Keratinocyte (primary cell): ENCODE results near the gene PSMC4. TPM values are rescaled to one million over a fixed set of nuclear protein-coding genes. Genes with fewer than 3 reads are reported as not detected.

ENCODE experiments used
- DNase-seq: peaks from one replicate; pipeline ENCODE4 v3.0.0-alpha.2; 2011; ENCODE audit warnings: low read depth, missing footprints, low spot score
- FAIRE-seq: peaks from 2 replicates; lab custom pipeline; 2011; peaks lifted over from hg19 to GRCh38; lab: Jason Lieb, UNC
- H2AFZ ChIP-seq: 2 replicates; pipeline ENCODE4 v1.6.0; 2012; ENCODE audit warnings: low read length, control low read depth, inconsistent platforms; ENCODE audit not compliant: control insufficient read depth
- H3K27ac ChIP-seq: 2 replicates; pipeline ENCODE4 v1.5.1; 2011; ENCODE audit warnings: low read length; ENCODE audit not compliant: control insufficient read depth, insufficient read depth
- H3K27me3 ChIP-seq: 3 replicates; pipeline ENCODE4 v1.6.0; 2011; ENCODE audit warnings: low read length; ENCODE audit not compliant: control insufficient read depth, insufficient read depth; ENCODE audit errors: extremely low read depth
- H3K36me3 ChIP-seq, 2 experiments: 2 replicates in 1 of 2; 3 replicates in 1 of 2; pipeline ENCODE4 v1.5.1; 2011; ENCODE audit warnings: low read length in 2 of 2, mild to moderate bottlenecking in 1 of 2; ENCODE audit not compliant: control insufficient read depth in 2 of 2, insufficient read depth in 2 of 2; ENCODE audit errors: extremely low read depth in 1 of 2
- H3K4me1 ChIP-seq: 3 replicates; pipeline ENCODE4 v1.5.1; 2011; ENCODE audit warnings: low read length; ENCODE audit not compliant: control insufficient read depth, insufficient read depth; ENCODE audit errors: extremely low read depth
- H3K4me2 ChIP-seq: 3 replicates; pipeline ENCODE4 v1.6.0; 2011; ENCODE audit warnings: low read depth, low read length; ENCODE audit not compliant: control insufficient read depth, insufficient read depth; ENCODE audit errors: extremely low read depth
- H3K4me3 ChIP-seq, 3 experiments: fragments of 200-600 bp in 1 of 3; sonication (generic) in 1 of 3; 2 replicates in 2 of 3; 3 replicates in 1 of 3; pipeline ENCODE4 v1.5.1; 2011 to 2016; ENCODE audit warnings: low read length in 3 of 3, mild to moderate bottlenecking in 3 of 3, control low read depth in 2 of 3, inconsistent platforms in 1 of 3, low read depth in 1 of 3, mixed read lengths in 1 of 3, mixed run types in 1 of 3, moderate library complexity in 1 of 3; ENCODE audit not compliant: control insufficient read depth in 2 of 3, insufficient read depth in 2 of 3; ENCODE audit errors: extremely low read depth in 1 of 3
- H3K79me2 ChIP-seq: 2 replicates; pipeline ENCODE4 v1.6.0; 2012; ENCODE audit warnings: low read length; ENCODE audit not compliant: control insufficient read depth, insufficient read depth
- H3K9ac ChIP-seq: 3 replicates; pipeline ENCODE4 v1.6.0; 2011; ENCODE audit warnings: low read length; ENCODE audit not compliant: control insufficient read depth, insufficient read depth; ENCODE audit errors: extremely low read depth
- H3K9me1 ChIP-seq: 3 replicates; pipeline ENCODE4 v1.6.0; 2011; ENCODE audit warnings: low read length; ENCODE audit not compliant: control insufficient read depth, insufficient read depth; ENCODE audit errors: extremely low read depth
- H3K9me3 ChIP-seq: 2 replicates; pipeline ENCODE4 v1.5.1; 2012; ENCODE audit warnings: low read depth, low read length; ENCODE audit not compliant: control insufficient read depth
- H4K20me1 ChIP-seq: 3 replicates; pipeline ENCODE4 v1.6.0; 2011; ENCODE audit warnings: low read length; ENCODE audit not compliant: control insufficient read depth, insufficient read depth; ENCODE audit errors: extremely low read depth
- CTCF ChIP-seq, 3 experiments: IDR thresholded peaks in 1 of 3; conservative IDR thresholded peaks in 1 of 3; optimal IDR thresholded peaks in 1 of 3; 2 replicates in 2 of 3; 3 replicates in 1 of 3; pipeline versions ENCODE3 to v1.5.1; 2011; ENCODE audit warnings: low read length in 3 of 3, mild to moderate bottlenecking in 3 of 3, moderate library complexity in 2 of 3, control low read depth in 1 of 3, inconsistent platforms in 1 of 3; ENCODE audit not compliant: insufficient read depth in 2 of 3; ENCODE audit errors: extremely low read depth in 1 of 3
- EZH2 ChIP-seq: IDR thresholded peaks from one replicate; pipeline ENCODE4 v1.6.1; 2012; ENCODE audit warnings: inconsistent platforms, mild to moderate bottlenecking, low read length, moderate library complexity
- dilution Hi-C: fragments of 300-500 bp; cut with MboI; formaldehyde crosslinking; loops from one replicate; pipeline ENCODE4 v1.7.0; 2020; ENCODE audit warnings: low sequenced_read_pairs; ENCODE audit not compliant: extremely low pct_ligation_motif_present
- polyA plus RNA-seq, 5 experiments: library from polyadenylated mRNA; depleted of rRNA in 3 of 5; stranded (reverse) in 3 of 5; stranded (forward) in 1 of 5; unstranded in 1 of 5; fragments of >200 nt; gene quantifications; 1 replicate in 1 of 5; 2 replicates in 3 of 5; 3 replicates in 1 of 5; pipeline versions ENCODE4 v1.2.1 to v1.2.3, GENCODE V29; 2011 to 2012; ENCODE audit warnings: missing spikeins in 2 of 5, low read depth in 1 of 5, low replicate concordance in 1 of 5

PSMC4 gene
- polyA plus RNA-seq, 1 donor (not counting 4 experiments of a cell fraction or from before 2014, with no cell fraction given): 74.1 TPM

- TF ChIP-seq EZH2: no peak
- TF ChIP-seq CTCF (optimal IDR thresholded peaks at IDR 0.05 in 1 of 3, IDR thresholded peaks at IDR 0.05 in 1 of 3, conservative IDR thresholded peaks at IDR 0.05 in 1 of 3; ENCODE audit: extremely low read depth in 1 of 3, insufficient read depth in 2 of 3, low read length in 3 of 3): no peak
- Histone ChIP-seq H3K4me3 (no peak overlapping the region), H3K9me3 (no peaks in the 10 kb centered on the region), H3K9me1 (no peaks in the 10 kb centered on the region), H4K20me1 (no peaks in the 10 kb centered on the region), H3K4me2 (no peak overlapping the region), H3K79me2 (no peaks in the 10 kb centered on the region), H3K27ac (no peak overlapping the region), H2AFZ (no peak overlapping the region), H3K4me1 (no peaks in the 10 kb centered on the region), H3K36me3 (no peaks in the 10 kb centered on the region), H3K9ac (no peak overlapping the region), H3K27me3 (no peaks in the 10 kb centered on the region)
- no peak for FAIRE-seq
- dilution Hi-C loops: no loop called here
- no peak for DNase-seq
Observed at GRCh38 chr19:39949026-39949747, 21.8 kb upstream of the PSMC4 start.

DNA sequence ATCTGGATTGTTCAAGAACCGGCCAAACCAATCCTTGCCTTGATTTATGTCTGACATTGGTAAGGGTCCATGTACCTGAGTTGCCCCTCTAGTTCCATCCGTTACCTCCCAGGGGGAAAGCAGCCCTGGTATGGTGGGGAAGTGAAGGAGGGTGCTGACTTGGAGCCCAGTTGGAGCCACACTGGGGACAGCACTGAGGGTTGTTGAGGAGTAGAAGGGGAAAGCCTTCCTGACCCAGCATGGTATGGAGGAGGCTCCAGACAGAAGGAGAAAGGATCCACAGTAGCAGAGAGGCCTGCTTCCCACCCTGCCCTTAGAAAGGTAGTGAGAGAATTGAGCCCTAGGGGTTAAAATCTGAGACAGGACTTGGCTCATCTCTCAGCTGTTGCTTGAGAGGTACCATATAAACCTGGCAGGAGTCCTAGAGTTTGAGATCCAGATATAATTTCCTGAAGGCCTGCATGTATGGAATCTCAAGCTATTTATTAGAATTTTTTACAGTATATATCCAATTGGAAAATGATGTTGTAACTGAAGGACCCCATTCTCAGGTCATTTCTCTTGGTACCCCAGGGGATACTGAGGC, 19.8 kb upstream of the PSMC4 start:
- Histone ChIP-seq H3K9ac (no peak overlapping the region), H3K27me3 (no peaks in the 10 kb centered on the region), H4K20me1 (no peaks in the 10 kb centered on the region), H2AFZ (no peak overlapping the region), H3K9me3 (no peaks in the 10 kb centered on the region), H3K9me1 (no peaks in the 10 kb centered on the region), H3K36me3 (no peaks in the 10 kb centered on the region), H3K4me1 (no peaks in the 10 kb centered on the region), H3K27ac (no peak overlapping the region), H3K79me2 (no peaks in the 10 kb centered on the region), H3K4me3 (no peak overlapping the region), H3K4me2 (no peak overlapping the region)
- dilution Hi-C loops: no loop called here
- TF ChIP-seq CTCF (optimal IDR thresholded peaks at IDR 0.05 in 1 of 3, IDR thresholded peaks at IDR 0.05 in 1 of 3, conservative IDR thresholded peaks at IDR 0.05 in 1 of 3; ENCODE audit: extremely low read depth in 1 of 3, insufficient read depth in 2 of 3, low read length in 3 of 3) (no peak), EZH2 (no peak)
- FAIRE-seq (no peak), DNase-seq (no peak)
